Stimulated activated effector memory CD8-positive, alpha-beta T cell treated with anti-CD3 and anti-CD28 coated beads, Interleukin-12 subunit alpha, Interleukin-12 subunit beta, amount 100 ng/mL, for 72 hours (primary cell): Measurements from ENCODE around the gene SEC14L6.
A peak's percentile ranks its signal among the peaks of the same experiment; 100 is the strongest.
"Not testable (repeated sequence)": the region's sequence is repeated elsewhere in the genome, so short reads cannot be mapped to it uniquely, and the experiment has no call there.

Source experiments
- ATAC-seq: fragments of 150-1000 bp; cut with Tn5 transposase; 2 replicates; pipeline ENCODE4 v1.10.0; 2021
- DNase-seq, 2 donors: peaks; one replicate each; pipeline ENCODE4 v3.0.0; 2021 to 2022; ENCODE audit warnings: low spot score in 2 of 2
- H3K27ac Mint-ChIP-seq: one replicate; pipeline ENCODE4 v1.8.0; 2022; ENCODE audit warnings: mild to moderate bottlenecking, mixed read lengths
- H3K36me3 Mint-ChIP-seq: one replicate; pipeline ENCODE4 v1.8.0; 2022; ENCODE audit warnings: mild to moderate bottlenecking, mixed read lengths
- H3K4me1 Mint-ChIP-seq: one replicate; pipeline ENCODE4 v1.8.0; 2022; ENCODE audit warnings: mixed read lengths
- H3K4me3 Mint-ChIP-seq: one replicate; pipeline ENCODE4 v1.8.0; 2022; ENCODE audit warnings: mild to moderate bottlenecking, mixed read lengths
- H3K9me3 Mint-ChIP-seq: one replicate; pipeline ENCODE4 v1.8.0; 2022; ENCODE audit warnings: mixed read lengths

SEC14L6 gene

DNA sequence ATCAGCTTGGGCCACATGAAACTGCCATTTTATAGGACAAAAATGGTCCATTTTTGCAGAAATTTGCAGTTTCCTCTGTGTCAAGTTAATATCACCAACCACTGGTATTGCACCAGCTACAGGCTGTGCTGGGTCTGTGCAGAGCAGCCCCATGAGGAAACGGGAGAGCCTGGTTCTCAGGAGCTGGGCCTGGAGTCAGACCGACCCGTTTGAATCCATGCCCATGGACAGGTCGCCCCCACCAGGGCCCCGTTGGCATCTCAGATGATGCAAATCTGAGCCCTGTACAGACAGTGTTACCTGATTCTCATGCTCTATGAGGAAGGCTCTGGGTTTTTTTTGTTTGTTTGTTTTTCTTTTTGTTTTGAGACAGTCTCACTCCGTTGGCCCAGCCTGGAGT is 9.8 kb upstream of the SEC14L6 start:
- H3K27ac Mint-ChIP-seq: no peak overlapping the region
- no peak overlapping the region for H3K4me3 Mint-ChIP-seq
- no peaks in the 10 kb centered on the region for H3K36me3 Mint-ChIP-seq
- no peak for DNase-seq
- no peak for ATAC-seq
- no peaks in the 10 kb centered on the region for H3K4me1 Mint-ChIP-seq
- H3K9me3 Mint-ChIP-seq: no peaks in the 10 kb centered on the region

DNA sequence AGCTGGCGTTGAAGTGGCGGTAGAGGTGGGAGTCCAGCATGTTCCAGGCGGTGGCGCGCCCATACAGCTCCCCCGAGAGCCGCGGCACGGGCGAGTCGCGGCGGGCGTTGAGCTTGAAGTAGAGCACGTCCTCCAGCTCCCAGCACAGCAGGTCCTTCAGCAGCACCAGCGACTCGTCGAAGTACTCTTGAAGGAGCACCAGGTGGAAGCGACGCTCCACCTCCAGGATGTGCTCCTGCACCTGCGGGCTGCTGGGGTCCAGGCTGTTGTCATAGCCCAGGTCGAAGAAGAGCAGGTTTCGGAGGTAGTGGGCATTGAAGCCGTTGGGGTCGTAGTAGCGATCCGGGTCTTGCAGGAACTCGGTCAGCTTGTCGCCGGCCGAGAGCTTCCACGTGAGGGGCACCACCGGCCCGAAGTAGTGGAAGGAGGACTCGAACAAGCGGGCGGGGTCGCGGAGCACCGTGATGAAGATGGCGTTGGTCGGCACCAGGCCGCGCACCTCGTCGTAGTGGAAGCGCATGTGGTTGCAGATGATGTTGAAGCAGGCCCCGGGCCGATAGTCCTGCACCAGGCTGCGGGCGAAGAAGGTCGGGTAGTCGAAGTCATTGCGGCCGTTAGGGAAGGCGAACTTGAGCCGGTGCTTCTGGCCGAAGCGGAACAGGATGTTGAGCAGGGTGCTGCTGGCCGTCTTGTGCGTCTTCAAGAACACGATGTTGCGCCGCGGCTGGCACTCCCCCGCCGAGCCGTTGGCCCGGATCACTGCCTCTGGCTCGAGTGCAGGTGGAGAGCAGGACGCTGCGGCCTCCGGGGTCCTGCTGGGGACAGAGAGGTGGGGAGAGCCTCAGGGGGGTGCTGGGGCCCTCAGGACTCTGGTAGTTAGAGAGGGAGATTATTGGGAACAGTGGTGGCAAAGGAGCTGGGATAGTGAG is 9.0 kb upstream of the SEC14L6 start:
- H3K9me3 Mint-ChIP-seq: no peaks in the 10 kb centered on the region
- no peak overlapping the region for H3K27ac Mint-ChIP-seq
- H3K36me3 Mint-ChIP-seq: no peaks in the 10 kb centered on the region

DNA sequence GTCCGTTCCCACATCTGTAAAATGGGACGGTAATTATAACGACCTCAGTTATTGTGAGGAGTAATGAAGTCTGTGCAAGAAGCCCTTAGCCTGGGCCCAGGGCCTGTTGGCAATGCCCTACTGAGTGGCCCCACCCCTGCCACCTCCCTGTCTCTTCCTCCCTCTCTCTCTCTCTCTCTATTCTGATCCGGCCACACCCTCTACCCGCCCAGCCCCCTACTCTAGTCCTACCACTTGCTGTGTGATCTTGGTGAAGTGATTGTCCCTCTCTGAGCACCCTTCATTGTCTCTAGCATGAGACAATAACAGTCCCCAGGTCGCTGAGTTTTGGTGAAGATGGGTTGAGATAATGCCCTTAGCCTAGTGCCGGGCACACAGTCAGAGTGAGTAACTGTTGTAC is 7.4 kb upstream of the SEC14L6 start:
- H3K4me3 Mint-ChIP-seq: no peak overlapping the region
- no peak for ATAC-seq
- no peak for DNase-seq
- H3K4me1 Mint-ChIP-seq: no peaks in the 10 kb centered on the region
- no peak overlapping the region for H3K27ac Mint-ChIP-seq
- H3K36me3 Mint-ChIP-seq: no peaks in the 10 kb centered on the region
- no peaks in the 10 kb centered on the region for H3K9me3 Mint-ChIP-seq

More for the DNA sequence above, 9.0 kb upstream of the SEC14L6 start:
- Mint-ChIP-seq H3K4me1 (no peaks in the 10 kb centered on the region), H3K4me3 (no peak overlapping the region)
- no peak for ATAC-seq
- no peak for DNase-seq

DNA sequence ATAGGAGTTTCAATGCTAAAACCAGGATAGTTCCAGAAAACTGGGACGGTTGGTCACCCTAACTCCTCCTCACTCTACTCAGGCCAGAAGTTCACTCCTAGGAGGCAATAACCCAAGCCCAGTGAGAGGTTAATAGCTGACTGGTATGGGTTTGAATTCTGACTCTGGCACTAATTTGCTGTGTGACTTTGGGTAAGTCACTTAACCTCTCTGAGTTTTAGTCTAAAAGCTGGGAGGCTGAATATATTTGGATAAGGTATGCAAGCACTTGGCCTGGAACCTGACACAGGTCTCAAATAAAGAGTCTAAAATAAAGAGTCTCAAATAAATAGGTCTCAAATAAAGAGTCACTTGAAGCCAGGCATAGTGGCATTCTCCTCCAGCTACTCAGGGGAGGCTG is 6.2 kb upstream of the SEC14L6 start:
- no peaks in the 10 kb centered on the region for H3K36me3 Mint-ChIP-seq
- ATAC-seq (no peak), DNase-seq (no peak)
- no peaks in the 10 kb centered on the region for H3K4me1 Mint-ChIP-seq
- H3K27ac Mint-ChIP-seq: no peak overlapping the region
- no peaks in the 10 kb centered on the region for H3K9me3 Mint-ChIP-seq
- no peak overlapping the region for H3K4me3 Mint-ChIP-seq

DNA sequence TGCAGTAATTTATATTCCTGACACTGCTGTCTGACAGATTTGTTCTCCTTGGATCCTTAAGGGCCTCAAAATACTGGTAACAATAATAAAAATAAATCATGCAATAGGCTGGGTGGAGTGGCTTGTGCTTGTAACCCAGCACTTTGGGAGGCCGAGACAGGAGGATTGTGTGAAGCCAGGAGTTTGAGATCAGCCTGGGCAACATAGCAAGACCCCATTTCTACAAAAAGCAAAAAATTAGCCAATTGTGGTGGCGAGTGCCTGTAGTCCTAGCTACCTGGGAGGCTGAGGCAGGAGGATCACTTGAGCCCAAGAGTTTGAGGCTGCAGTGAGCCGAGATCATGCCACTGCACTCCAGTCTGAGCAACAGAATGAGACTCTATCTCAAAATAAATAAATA is 5.3 kb upstream of the SEC14L6 start:
- not testable (repeated sequence) for ATAC-seq, H3K4me3 Mint-ChIP-seq, DNase-seq, H3K36me3 Mint-ChIP-seq, H3K9me3 Mint-ChIP-seq, H3K27ac Mint-ChIP-seq, H3K4me1 Mint-ChIP-seq

DNA sequence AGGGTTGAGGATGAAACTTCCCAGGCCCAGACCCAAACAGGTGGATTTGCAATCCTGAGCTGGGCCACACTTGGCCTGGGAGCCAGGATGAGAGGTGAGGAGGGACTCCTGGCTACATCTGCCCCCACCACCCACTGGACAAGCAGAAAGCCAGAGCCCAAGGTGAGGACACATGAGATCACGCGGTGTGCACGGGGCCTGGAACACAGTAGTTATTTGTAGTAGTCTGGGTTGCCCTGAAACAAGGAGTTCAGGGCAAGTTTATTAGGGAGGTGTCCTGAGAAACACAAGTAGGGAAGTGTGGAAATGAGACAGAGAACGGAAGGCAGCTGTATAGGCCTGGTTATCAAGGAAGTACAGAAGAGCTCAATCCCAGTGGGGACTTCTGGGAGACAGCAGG is 647 bp upstream of the SEC14L6 start:
- no peaks in the 10 kb centered on the region for H3K4me1 Mint-ChIP-seq
- H3K4me3 Mint-ChIP-seq: no peak overlapping the region
- H3K27ac Mint-ChIP-seq: no peak overlapping the region
- ATAC-seq: no peak
- no peaks in the 10 kb centered on the region for H3K9me3 Mint-ChIP-seq
- DNase-seq: no peak
- no peaks in the 10 kb centered on the region for H3K36me3 Mint-ChIP-seq

DNA sequence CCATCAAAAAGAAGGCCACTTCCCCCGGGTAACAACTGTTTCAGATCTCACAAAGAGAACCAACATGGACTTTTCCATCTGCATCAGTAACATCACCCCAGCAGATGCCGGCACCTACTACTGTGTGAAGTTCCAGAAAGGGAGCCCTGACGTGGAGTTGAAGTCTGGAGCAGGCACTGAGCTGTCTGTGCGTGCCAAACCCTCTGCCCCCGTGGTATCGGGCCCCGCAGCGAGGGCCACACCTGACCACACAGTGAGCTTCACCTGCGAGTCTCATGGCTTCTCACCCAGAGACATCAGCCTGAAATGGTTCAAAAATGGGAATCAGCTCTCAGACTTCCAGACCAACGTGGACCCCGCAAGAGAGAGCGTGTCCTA is 3.7 kb downstream of the SEC14L6 start:
- H3K4me1 Mint-ChIP-seq: no peaks in the 10 kb centered on the region
- H3K36me3 Mint-ChIP-seq: no peaks in the 10 kb centered on the region

DNA sequence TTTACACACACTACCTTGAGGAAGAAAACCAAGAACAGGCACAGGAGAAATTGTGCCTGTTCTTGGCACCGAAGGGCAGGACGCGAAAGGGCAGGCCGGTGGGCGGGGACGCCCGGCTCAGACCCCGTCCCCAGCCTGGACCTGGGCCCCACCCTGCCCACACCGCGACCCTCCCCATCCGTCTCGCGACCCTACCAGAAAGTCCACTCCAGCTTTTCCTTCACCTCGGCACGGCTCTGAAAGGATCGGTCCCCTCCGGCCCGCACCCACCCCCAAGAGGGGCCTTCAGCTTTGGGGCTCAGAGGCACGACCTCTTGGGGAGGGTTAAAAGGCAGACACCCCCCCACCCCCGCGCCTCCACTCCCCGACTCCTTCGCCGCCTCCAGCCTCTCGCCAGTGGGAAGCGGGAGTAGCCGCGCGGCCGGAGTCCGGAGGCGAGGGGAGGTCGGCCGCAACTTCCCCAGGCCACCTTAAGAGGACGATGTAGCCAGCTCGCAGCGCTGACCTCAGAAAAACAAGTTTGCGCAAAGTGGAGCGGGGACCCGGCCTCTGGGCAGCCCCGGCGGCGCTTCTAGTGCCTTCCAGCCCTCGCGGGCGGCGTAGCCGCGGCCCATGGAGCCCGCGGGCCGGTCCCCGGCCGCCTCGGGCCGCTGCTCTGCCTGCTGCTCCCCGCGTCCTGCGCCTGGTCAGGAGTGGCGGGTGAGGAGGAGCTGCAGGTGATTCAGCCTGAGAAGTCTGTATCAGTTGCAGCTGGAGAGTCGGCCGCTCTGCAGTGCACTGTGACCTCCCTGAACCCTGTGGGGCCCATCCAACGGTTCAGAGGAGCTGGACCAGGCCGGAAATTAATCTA is 4.4 kb downstream of the SEC14L6 start:
- no peak for DNase-seq
- Mint-ChIP-seq H3K36me3 (no peaks in the 10 kb centered on the region), H3K9me3 (no peaks in the 10 kb centered on the region), H3K4me1 (no peaks in the 10 kb centered on the region), H3K27ac (no peak overlapping the region), H3K4me3 (peak overlapping the region; percentile 37)
- ATAC-seq: peak; percentile 54

More for the DNA sequence above, 3.7 kb downstream of the SEC14L6 start:
- no peak for ATAC-seq
- no peak overlapping the region for H3K27ac Mint-ChIP-seq
- peak overlapping the region; percentile 37 for H3K4me3 Mint-ChIP-seq
- no peak for DNase-seq
- no peaks in the 10 kb centered on the region for H3K9me3 Mint-ChIP-seq

DNA sequence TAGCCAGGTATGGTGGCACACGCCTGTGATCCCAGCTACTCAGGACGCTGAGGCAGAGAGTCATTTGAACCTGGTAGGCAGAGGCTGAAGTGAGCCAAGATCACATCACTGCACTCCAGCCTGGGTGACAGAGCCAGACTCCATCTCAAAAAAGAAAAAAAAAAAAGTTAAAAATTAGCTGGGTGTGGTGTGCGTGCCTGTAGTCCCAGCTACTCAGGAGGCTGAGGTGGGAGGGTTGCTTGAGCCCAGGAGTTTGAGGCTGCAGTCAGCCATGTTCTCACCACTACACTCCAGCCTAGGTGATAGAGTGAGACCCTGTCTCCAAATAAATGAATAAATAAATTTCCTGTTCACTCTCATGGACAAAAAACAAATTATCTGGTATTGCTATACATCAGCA is 5.0 kb downstream of the SEC14L6 start:
- not testable (repeated sequence) for ATAC-seq, DNase-seq, H3K4me3 Mint-ChIP-seq, H3K4me1 Mint-ChIP-seq, H3K36me3 Mint-ChIP-seq, H3K9me3 Mint-ChIP-seq, H3K27ac Mint-ChIP-seq

DNA sequence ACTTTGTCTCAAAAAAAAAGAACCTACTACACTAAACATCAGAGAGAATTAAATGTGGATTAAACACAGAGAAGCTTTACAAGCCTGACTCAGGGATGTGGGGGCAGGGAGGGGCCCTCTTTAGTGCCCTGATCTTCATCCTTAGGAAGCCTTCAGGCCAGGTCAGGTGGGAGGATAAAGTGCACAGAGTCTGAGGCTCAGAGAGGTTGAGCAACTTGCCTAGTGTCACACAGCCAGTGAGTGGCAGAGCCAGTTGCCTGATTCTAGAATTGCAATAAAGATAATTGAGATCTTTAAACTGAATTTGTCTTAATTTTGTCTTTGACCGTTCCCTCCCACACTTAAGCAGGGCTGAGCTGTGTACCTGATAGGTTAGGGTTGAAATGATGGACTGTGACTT is 7.2 kb downstream of the SEC14L6 start:
- Mint-ChIP-seq H3K36me3 (no peaks in the 10 kb centered on the region), H3K4me3 (no peak overlapping the region), H3K27ac (no peak overlapping the region), H3K9me3 (no peaks in the 10 kb centered on the region), H3K4me1 (peaks cover 7% of the 10 kb centered on the region)
- DNase-seq (no peak), ATAC-seq (no peak)

DNA sequence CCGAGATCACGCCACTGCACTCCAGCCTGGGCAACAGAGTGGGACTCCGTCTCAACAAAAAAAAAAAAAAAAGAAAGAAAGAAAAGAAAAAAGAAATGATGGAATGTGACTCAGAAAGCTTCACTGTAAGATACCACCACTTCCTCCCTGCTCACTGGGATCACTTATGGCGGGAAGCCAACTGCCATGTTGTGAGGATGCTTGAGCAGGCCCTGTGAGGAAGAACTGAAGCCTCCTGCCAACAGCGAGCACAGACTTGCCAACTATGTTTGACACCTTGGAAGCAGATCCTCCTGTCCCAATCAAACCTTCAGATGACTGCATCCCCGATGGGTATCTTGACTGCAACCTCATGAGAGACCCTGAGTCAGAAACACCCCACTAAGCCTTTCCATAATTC is 8.3 kb downstream of the SEC14L6 start:
- H3K4me3 Mint-ChIP-seq: no peak overlapping the region
- peaks cover 7% of the 10 kb centered on the region for H3K4me1 Mint-ChIP-seq
- H3K27ac Mint-ChIP-seq: no peak overlapping the region
- no peaks in the 10 kb centered on the region for H3K9me3 Mint-ChIP-seq
- DNase-seq (no peak), ATAC-seq (no peak)
- H3K36me3 Mint-ChIP-seq: no peaks in the 10 kb centered on the region

DNA sequence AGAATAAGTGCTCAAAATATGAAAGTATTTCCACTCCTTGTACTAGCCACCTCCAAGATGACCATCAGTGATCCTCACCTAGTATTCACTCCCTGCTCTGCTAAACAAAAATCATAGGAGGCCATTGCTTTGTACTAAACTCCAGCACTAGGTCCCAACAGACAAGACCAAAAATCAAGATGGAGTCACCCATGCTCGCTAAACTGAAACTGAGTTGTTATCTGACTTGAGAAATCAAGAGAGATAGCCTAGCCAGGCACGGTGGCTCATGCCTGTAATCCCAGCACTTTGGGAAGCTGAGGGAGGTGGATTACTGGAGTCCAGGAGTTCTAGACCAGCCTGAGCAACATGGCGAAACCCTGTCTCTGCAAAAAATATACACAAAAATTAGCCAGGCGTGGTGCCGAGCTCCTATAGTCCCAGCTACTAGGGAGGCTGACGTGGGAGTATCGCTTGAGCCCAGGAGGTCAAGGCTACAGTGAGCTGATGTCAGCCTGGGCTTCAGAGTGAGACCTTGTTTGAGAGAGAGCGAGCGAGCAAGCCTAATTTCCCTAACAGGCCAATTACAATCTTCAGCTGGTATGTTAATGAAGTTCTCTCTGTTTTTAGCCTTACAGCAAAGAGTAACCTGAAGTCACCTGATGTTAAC is 9.3 kb downstream of the SEC14L6 start:
- no peak overlapping the region for H3K27ac Mint-ChIP-seq
- no peak for ATAC-seq

DNA sequence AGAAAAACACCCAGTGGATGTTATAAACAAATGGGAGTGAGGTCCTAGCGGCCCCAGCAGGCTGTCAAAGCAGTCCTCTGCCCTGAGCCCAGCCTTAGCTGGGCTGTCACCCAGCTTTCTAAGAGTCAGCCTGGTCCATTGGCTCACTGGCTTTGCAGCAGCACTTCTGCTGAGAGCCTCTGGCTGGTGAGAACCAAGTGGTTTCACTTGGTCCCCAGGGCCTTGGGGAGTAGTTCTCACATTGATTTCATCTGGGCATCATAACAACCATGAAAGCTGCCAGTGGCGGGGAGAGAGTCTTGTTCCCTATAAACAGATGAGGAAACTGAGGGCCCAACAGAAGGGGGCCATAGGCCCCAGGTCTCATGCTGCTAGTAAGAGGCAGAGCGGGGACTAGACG is 11.4 kb downstream of the SEC14L6 start:
- Mint-ChIP-seq H3K27ac (no peak overlapping the region), H3K9me3 (no peaks in the 10 kb centered on the region), H3K4me3 (no peak overlapping the region), H3K36me3 (no peaks in the 10 kb centered on the region), H3K4me1 (peaks cover 7% of the 10 kb centered on the region)
- no peak for ATAC-seq
- no peak for DNase-seq

More for the DNA sequence above, 9.3 kb downstream of the SEC14L6 start:
- Mint-ChIP-seq H3K9me3 (no peaks in the 10 kb centered on the region), H3K4me1 (peaks cover 7% of the 10 kb centered on the region), H3K4me3 (no peak overlapping the region), H3K36me3 (no peaks in the 10 kb centered on the region)
- DNase-seq: no peak

DNA sequence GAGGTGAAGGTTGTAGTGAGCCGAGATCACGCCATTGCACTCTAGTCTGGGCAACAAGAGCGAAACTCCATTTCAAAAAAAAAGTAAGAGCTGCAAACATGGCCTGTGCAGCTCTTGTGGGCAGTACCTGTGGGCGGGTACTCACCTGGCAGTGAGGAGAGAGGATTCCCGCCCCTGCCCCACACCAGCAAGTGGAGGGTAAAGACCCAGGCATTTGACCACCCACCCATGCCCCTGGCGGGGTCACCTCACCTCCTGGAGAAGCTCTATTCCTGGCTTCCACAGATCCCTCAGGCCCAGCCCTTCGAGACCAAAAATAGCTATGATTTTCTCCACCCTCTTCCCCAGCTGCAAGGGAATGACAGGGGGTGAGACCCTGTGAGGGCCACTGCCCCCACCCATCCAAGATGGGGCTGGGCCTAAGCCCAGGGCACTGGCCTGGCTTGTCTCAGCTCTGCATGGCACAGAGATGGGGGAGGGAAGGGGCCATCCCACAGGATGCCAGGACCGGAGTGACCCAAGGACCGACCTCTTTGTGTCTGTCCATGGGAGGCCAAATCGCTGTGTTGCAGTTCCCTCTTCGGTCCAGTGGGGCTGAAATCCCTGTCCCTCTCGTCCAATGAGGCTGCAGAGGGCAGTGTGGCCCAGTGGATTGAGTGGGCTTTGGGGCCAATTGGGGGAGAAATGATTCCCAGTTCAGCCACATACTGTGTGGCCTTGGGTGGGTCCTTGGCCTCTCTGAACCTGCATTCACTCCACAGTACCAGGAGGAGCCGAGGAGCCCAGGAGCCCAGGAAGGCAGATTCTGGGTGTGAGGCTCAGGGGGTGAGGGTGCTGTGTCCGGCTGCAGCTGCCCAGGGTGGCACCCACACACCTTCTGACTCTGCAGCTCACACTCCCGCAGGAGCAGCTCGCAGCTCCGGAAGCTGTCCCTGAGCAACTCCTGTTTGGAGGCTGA is 14.6 kb downstream of the SEC14L6 start:
- peaks cover 7% of the 10 kb centered on the region for H3K4me1 Mint-ChIP-seq
- ATAC-seq (peak; percentile 39), DNase-seq (no peak)
- H3K4me3 Mint-ChIP-seq: no peak overlapping the region
- H3K9me3 Mint-ChIP-seq: no peaks in the 10 kb centered on the region
- H3K27ac Mint-ChIP-seq: no peak overlapping the region
- no peaks in the 10 kb centered on the region for H3K36me3 Mint-ChIP-seq
